Measurements from ENCODE around the gene COL4A3. TPM values are rescaled to one million over a fixed set of nuclear protein-coding genes. Genes with fewer than 3 reads are reported as not detected.

Gene COL4A3
- total RNA-seq, 2 donors from 2014 or later, result 0.30 to 0.42 TPM

DNA sequence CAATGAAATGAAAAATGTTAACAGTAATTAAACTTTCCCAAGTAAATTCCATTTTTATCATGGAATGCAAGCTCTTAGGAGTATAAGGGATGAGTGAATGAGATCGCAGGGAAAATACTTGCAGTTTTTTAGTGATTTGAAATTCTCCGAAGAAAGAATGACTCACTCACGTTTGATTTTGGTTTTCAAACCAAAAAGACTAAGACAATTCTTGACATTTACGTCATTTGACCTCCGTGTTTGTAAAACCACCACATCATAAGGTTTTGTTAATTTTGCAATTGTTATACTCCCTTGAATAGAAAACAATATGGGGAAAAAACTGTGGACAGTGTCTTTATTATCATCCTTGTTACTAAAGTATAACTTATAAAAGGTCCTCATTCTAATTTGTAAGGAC is 29.8 kb upstream of the COL4A3 start:
- Histone ChIP-seq H3K4me3 (no peak overlapping the region), H3K27me3 (no peaks in the 10 kb centered on the region), H3K36me3 (no peaks in the 10 kb centered on the region), H3K4me1 (no peaks in the 10 kb centered on the region), H3K9ac (ENCODE audit: low read depth in 2 of 2, low read length in 2 of 2) (no peak overlapping the region), H3K9me3 (no peaks in the 10 kb centered on the region), H3K27ac (no peak overlapping the region)
- TF ChIP-seq, protein P1, sequence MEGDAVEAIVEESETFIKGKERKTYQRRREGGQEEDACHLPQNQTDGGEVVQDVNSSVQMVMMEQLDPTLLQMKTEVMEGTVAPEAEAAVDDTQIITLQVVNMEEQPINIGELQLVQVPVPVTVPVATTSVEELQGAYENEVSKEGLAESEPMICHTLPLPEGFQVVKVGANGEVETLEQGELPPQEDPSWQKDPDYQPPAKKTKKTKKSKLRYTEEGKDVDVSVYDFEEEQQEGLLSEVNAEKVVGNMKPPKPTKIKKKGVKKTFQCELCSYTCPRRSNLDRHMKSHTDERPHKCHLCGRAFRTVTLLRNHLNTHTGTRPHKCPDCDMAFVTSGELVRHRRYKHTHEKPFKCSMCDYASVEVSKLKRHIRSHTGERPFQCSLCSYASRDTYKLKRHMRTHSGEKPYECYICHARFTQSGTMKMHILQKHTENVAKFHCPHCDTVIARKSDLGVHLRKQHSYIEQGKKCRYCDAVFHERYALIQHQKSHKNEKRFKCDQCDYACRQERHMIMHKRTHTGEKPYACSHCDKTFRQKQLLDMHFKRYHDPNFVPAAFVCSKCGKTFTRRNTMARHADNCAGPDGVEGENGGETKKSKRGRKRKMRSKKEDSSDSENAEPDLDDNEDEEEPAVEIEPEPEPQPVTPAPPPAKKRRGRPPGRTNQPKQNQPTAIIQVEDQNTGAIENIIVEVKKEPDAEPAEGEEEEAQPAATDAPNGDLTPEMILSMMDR (IDR thresholded peaks at IDR 0.05), result no peak
- no peak for DNase-seq
- intact Hi-C loops (cut with DNase I), result no loop called here

GRCh38 chr2:227141301-227141700 is 23.1 kb upstream of the COL4A3 start:
- DNase-seq, result no peak
- no peaks in the 10 kb centered on the region for H3K36me3 ChIP-seq
- no peaks in the 10 kb centered on the region for H3K9me3 ChIP-seq
- H3K9ac ChIP-seq (ENCODE audit: low read depth in 2 of 2, low read length in 2 of 2), result no peak overlapping the region
- no peaks in the 10 kb centered on the region for H3K27me3 ChIP-seq
- intact Hi-C loops (cut with DNase I), result no loop called here
- TF ChIP-seq, protein P1 (IDR thresholded peaks at IDR 0.05), result no peak
- H3K4me3 ChIP-seq, result no peak overlapping the region
- no peaks in the 10 kb centered on the region for H3K4me1 ChIP-seq
- no peak overlapping the region for H3K27ac ChIP-seq

DNA sequence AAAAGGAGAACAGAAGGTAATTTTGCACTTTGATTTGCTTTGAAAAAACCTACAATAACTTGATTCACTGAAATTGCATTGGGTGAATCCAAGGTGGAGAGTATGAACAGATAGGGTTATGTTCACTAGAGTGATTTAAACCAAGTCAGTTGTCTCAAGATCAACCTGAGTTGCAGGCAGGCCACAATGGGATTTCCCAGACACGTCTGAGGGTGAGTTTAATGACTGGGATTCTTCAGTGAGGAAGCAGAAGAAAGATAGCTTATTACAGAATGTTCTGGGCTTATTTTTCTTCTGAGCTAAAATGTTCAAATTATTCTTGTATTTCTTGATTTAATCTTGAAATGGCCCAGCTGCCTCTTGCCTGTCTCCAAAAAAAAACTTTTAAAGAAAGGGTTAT is 20.5 kb upstream of the COL4A3 start:
- H3K36me3 ChIP-seq, result no peaks in the 10 kb centered on the region
- intact Hi-C loops (cut with DNase I), result no loop called here
- no peak overlapping the region for H3K9ac ChIP-seq (ENCODE audit: low read depth in 2 of 2, low read length in 2 of 2)
- no peak overlapping the region for H3K27ac ChIP-seq
- H3K4me1 ChIP-seq, result no peaks in the 10 kb centered on the region
- no peak overlapping the region for H3K4me3 ChIP-seq
- TF ChIP-seq, protein P1 (IDR thresholded peaks at IDR 0.05), result no peak
- no peaks in the 10 kb centered on the region for H3K27me3 ChIP-seq
- no peak for DNase-seq
- H3K9me3 ChIP-seq, result no peaks in the 10 kb centered on the region

- Histone ChIP-seq H3K27ac (no peak overlapping the region), H3K9me3 (no peaks in the 10 kb centered on the region), H3K4me3 (no peak overlapping the region), H3K36me3 (no peaks in the 10 kb centered on the region), H3K9ac (ENCODE audit: low read depth in 2 of 2, low read length in 2 of 2) (no peak overlapping the region), H3K4me1 (no peaks in the 10 kb centered on the region), H3K27me3 (no peaks in the 10 kb centered on the region)
- TF ChIP-seq, protein P1 (IDR thresholded peaks at IDR 0.05), result no peak
- DNase-seq, result no peak
- intact Hi-C loops (cut with DNase I), result no loop called here
Measured at GRCh38 chr2:227146456-227146855, 18.0 kb upstream of the COL4A3 start.

DNA sequence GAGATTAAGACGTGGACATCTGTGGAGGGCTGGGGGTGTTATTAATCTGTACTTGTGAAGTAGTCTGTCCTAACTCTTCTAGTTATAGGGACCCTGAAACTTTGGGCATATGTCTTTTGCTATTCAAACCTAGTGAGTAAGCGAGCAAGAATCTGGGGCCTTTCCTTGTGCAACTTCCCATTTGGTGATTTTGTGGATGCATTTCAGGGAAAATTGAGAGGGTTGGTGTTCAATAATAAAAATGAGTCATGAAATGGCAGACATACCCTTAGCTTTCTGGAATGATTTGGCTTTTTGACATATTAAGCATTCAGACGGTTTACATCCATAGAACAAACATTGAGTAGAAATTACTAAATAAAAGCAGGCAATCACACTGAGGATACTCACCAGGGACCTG is 17.4 kb upstream of the COL4A3 start:
- Histone ChIP-seq H3K9me3 (no peaks in the 10 kb centered on the region), H3K36me3 (no peaks in the 10 kb centered on the region), H3K4me1 (no peaks in the 10 kb centered on the region), H3K27ac (no peak overlapping the region), H3K27me3 (no peaks in the 10 kb centered on the region), H3K4me3 (no peak overlapping the region), H3K9ac (ENCODE audit: low read depth in 2 of 2, low read length in 2 of 2) (no peak overlapping the region)
- TF ChIP-seq, protein P1 (IDR thresholded peaks at IDR 0.05), result no peak
- intact Hi-C loops (cut with DNase I), result no loop called here
- no peak for DNase-seq

GRCh38 chr2:227148106-227148505 is 16.3 kb upstream of the COL4A3 start:
- Histone ChIP-seq H3K4me3 (no peak overlapping the region), H3K9ac (ENCODE audit: low read depth in 2 of 2, low read length in 2 of 2) (no peak overlapping the region), H3K9me3 (no peaks in the 10 kb centered on the region), H3K27me3 (no peaks in the 10 kb centered on the region), H3K36me3 (no peaks in the 10 kb centered on the region), H3K27ac (no peak overlapping the region), H3K4me1 (no peaks in the 10 kb centered on the region)
- TF ChIP-seq, protein P1 (IDR thresholded peaks at IDR 0.05), result no peak
- DNase-seq, result no peak
- intact Hi-C loops (cut with DNase I), result no loop called here

All from colonic mucosa (tissue), 4 donors.